ENCODE measurements around the gene CYSLTR2. TPM values are rescaled to one million over a fixed set of nuclear protein-coding genes. Genes with fewer than 3 reads are reported as not detected.

The CYSLTR2 gene
- total RNA-seq, 2 experiments from 2014 or later = 0.09 TPM; not detected in 1

DNA sequence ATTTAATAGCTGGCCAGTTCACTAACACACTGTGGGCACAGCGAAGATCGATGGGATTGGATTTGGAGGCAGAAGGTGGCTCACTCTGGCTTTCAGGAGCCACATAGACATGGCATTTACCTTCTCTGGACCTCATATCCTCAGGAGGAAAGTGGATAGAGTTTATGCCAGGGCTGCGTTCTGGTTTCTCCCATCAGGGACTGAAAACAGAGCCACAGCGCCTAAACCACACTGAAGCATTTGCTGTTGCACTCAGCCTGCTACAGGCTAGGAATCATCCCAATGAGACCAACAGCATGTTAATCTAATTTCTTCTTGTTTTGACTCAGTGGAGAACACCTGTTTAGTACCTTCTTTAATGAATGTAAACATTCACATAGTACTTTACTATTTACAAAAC, 1.6 kb downstream of the CYSLTR2 start:
- no peak for DNase-seq (ENCODE audit: low spot score)
- H3K9me3 ChIP-seq (ENCODE audit: low read length) = no peaks in the 10 kb centered on the region
- no TSS peak for BruUV-seq (replicated peaks)
- no peaks in the 10 kb centered on the region for H3K9me2 ChIP-seq (ENCODE audit: insufficient read depth, low read length)
- no peak overlapping the region for H3K27ac ChIP-seq (ENCODE audit: low read depth, low read length, poor library complexity, severe bottlenecking)
- no peak overlapping the region for H2AFZ ChIP-seq (ENCODE audit: low read length)
- no peaks in the 10 kb centered on the region for H3K4me1 ChIP-seq (ENCODE audit: insufficient read depth, low read length, poor library complexity, severe bottlenecking)
- ChIA-PET CTCF (ENCODE audit: unreplicated experiment) (no interaction called here), POLR2A (interaction anchor here (0.7 kb wide), 1 partner anchor 30 kb away, joined by 3 read pairs; no protein-coding TSS in a partner anchor)
- no peak overlapping the region for H3K4me3 ChIP-seq (ENCODE audit: low read depth, low read length, poor library complexity, severe bottlenecking)
- no peak overlapping the region for H3K4me2 ChIP-seq (ENCODE audit: low read length)
- intact Hi-C loops (cut with micrococcal nuclease; ENCODE audit: unreplicated experiment) = no loop called here
- H4K20me1 ChIP-seq (ENCODE audit: insufficient read depth, low read length) = no peaks in the 10 kb centered on the region
- no peaks in the 10 kb centered on the region for H3K79me2 ChIP-seq (ENCODE audit: insufficient read depth, low read depth, low read length)
- no peak for TF ChIP-seq EZH2phosphoT487 (IDR thresholded peaks at IDR 0.05; ENCODE audit: borderline replicate concordance, low read depth, low read length)
- TF ChIP-seq, protein P1, sequence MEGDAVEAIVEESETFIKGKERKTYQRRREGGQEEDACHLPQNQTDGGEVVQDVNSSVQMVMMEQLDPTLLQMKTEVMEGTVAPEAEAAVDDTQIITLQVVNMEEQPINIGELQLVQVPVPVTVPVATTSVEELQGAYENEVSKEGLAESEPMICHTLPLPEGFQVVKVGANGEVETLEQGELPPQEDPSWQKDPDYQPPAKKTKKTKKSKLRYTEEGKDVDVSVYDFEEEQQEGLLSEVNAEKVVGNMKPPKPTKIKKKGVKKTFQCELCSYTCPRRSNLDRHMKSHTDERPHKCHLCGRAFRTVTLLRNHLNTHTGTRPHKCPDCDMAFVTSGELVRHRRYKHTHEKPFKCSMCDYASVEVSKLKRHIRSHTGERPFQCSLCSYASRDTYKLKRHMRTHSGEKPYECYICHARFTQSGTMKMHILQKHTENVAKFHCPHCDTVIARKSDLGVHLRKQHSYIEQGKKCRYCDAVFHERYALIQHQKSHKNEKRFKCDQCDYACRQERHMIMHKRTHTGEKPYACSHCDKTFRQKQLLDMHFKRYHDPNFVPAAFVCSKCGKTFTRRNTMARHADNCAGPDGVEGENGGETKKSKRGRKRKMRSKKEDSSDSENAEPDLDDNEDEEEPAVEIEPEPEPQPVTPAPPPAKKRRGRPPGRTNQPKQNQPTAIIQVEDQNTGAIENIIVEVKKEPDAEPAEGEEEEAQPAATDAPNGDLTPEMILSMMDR (conservative IDR thresholded peaks at IDR 0.05; ENCODE audit: low read length) = no peak
- H3K36me3 ChIP-seq (ENCODE audit: insufficient read depth, low read length) = no peaks in the 10 kb centered on the region

DNA sequence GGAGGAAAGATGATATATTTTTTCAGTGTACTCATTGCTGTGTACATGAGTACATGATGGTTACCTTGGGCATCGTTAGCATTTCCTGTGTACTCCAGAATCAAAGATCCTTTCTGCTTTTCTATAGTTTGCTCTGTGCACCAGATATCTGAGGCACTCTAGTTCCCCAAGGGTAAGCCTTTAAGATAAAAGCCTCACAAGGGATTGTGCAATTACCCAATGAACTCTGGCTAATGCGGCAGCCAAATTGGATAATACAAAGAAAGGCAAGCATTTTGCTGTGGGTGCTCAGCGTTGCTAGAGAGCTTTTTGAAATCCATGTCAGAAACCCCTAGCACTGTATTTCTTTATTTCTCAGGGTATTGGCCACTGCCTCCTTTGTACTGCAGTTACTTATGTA, 2.9 kb downstream of the CYSLTR2 start:
- ChIA-PET CTCF (ENCODE audit: unreplicated experiment) (no interaction called here), POLR2A (interaction anchor here (1.1 kb wide), 1 partner anchor 19 kb away, joined by 3 read pairs; no protein-coding TSS in a partner anchor)
- Histone ChIP-seq H3K27ac (ENCODE audit: low read depth, low read length, poor library complexity, severe bottlenecking) (no peak overlapping the region), H3K4me2 (ENCODE audit: low read length) (no peak overlapping the region), H3K9me3 (ENCODE audit: low read length) (no peaks in the 10 kb centered on the region), H3K4me3 (ENCODE audit: low read depth, low read length, poor library complexity, severe bottlenecking) (no peak overlapping the region), H3K4me1 (ENCODE audit: insufficient read depth, low read length, poor library complexity, severe bottlenecking) (no peaks in the 10 kb centered on the region), H3K79me2 (ENCODE audit: insufficient read depth, low read depth, low read length) (no peaks in the 10 kb centered on the region), H3K36me3 (ENCODE audit: insufficient read depth, low read length) (no peaks in the 10 kb centered on the region), H4K20me1 (ENCODE audit: insufficient read depth, low read length) (no peaks in the 10 kb centered on the region), H2AFZ (ENCODE audit: low read length) (no peak overlapping the region), H3K9me2 (ENCODE audit: insufficient read depth, low read length) (no peaks in the 10 kb centered on the region)
- BruUV-seq (replicated peaks) = no TSS peak
- no peak for DNase-seq (ENCODE audit: low spot score)
- intact Hi-C loops (cut with micrococcal nuclease; ENCODE audit: unreplicated experiment) = no loop called here
- TF ChIP-seq EZH2phosphoT487 (IDR thresholded peaks at IDR 0.05; ENCODE audit: borderline replicate concordance, low read depth, low read length) = no peak
- TF ChIP-seq, protein P1 (conservative IDR thresholded peaks at IDR 0.05; ENCODE audit: low read length) = no peak

DNA sequence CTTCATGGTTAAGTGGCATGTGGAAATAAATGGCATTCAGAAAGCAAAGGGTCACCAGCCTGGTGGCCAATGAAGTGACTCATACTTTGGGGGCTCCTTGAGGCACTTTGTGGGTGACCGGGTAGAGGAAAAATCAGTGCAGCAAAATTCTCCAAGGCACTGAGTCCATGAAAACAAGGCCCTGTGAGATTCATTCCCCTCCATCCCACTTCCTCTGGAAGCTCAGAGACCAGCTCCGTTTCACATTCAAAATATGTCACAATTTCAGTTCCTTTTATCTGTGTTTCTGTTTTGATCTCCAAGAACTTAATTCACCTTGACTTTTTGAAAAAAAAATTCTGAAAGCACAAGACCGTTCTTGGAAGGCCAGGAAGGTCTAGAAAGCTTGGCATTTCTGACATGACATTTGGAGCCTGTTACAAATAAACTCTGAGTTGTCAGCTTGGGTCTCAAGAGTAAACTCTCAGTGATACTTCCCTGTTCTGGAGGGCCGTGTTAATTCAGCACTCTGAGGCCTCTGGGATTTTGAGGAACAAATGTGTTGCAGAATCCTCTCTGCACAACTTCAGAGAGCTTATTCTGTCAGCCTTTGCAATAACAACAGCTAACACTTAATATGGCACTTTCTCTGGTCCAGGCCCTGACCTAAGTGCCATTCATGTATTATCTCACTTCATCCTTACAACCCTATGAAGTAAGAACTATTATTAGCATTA, 6.8 kb downstream of the CYSLTR2 start:
- H3K36me3 ChIP-seq (ENCODE audit: insufficient read depth, low read length) = no peaks in the 10 kb centered on the region
- H3K9me2 ChIP-seq (ENCODE audit: insufficient read depth, low read length) = no peaks in the 10 kb centered on the region
- no TSS peak for BruUV-seq (replicated peaks)
- CTCF ChIA-PET (ENCODE audit: unreplicated experiment) = no interaction called here
- no peaks in the 10 kb centered on the region for H3K4me1 ChIP-seq (ENCODE audit: insufficient read depth, low read length, poor library complexity, severe bottlenecking)
- POLR2A ChIA-PET = interaction anchor here (0.6 kb wide), 1 partner anchor 633 kb away, joined by 3 read pairs; no protein-coding TSS in a partner anchor
- no peak for DNase-seq (ENCODE audit: low spot score)
- H3K79me2 ChIP-seq (ENCODE audit: insufficient read depth, low read depth, low read length) = no peaks in the 10 kb centered on the region
- no peak overlapping the region for H3K4me3 ChIP-seq (ENCODE audit: low read depth, low read length, poor library complexity, severe bottlenecking)
- H3K4me2 ChIP-seq (ENCODE audit: low read length) = no peak overlapping the region
- TF ChIP-seq EZH2phosphoT487 (IDR thresholded peaks at IDR 0.05; ENCODE audit: borderline replicate concordance, low read depth, low read length) = no peak
- TF ChIP-seq, protein P1 (conservative IDR thresholded peaks at IDR 0.05; ENCODE audit: low read length) = no peak
- intact Hi-C loops (cut with micrococcal nuclease; ENCODE audit: unreplicated experiment) = no loop called here
- no peak overlapping the region for H3K27ac ChIP-seq (ENCODE audit: low read depth, low read length, poor library complexity, severe bottlenecking)
- no peak overlapping the region for H2AFZ ChIP-seq (ENCODE audit: low read length)
- no peaks in the 10 kb centered on the region for H4K20me1 ChIP-seq (ENCODE audit: insufficient read depth, low read length)
- 0 out of 2 replicates have a peak, but pooled peaks cover under 1% of the 10 kb centered on the region for H3K9me3 ChIP-seq (ENCODE audit: low read length)
